ENCODE results near the gene S100A6.

DNA sequence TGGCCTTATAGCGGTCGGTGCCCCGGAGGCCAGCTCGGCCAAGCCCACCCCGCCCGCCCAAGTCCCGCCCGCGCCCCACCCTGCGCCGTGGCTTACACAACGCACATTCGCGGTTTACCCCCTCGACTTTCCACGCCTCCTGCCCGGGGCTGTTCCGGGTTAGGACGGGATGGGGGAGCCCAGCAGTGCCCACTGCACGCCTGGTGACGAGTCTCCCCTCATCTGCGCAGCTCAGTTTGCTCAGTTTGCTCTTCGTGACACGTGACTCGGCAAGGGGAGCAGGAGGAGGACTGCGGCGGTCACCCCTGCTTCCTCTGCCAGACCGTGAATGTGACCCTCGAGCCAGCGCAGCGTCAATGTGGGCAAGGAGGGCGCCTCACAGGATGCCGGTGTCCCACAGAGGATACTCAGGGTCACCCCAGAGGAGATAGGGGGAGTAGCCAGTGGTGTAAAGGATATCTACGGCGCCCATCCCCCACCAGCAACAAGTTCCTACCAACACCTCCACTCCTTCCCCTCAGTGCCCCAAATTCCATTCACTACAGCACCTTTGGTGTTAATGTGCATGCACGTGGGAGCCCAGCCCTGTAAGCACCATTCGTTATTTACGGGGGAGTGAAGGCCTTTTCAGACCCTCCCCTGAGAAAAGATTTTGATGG, 350 bp upstream of the S100A6 start:
- TF ChIP-seq EZH2 (IDR thresholded peaks at IDR 0.05; ENCODE audit: low read length, unreplicated experiment) (no peak), EZH2phosphoT487 (IDR thresholded peaks at IDR 0.05; ENCODE audit: borderline replicate concordance, low read length) (no peak)
- TF ChIP-seq, protein P1, sequence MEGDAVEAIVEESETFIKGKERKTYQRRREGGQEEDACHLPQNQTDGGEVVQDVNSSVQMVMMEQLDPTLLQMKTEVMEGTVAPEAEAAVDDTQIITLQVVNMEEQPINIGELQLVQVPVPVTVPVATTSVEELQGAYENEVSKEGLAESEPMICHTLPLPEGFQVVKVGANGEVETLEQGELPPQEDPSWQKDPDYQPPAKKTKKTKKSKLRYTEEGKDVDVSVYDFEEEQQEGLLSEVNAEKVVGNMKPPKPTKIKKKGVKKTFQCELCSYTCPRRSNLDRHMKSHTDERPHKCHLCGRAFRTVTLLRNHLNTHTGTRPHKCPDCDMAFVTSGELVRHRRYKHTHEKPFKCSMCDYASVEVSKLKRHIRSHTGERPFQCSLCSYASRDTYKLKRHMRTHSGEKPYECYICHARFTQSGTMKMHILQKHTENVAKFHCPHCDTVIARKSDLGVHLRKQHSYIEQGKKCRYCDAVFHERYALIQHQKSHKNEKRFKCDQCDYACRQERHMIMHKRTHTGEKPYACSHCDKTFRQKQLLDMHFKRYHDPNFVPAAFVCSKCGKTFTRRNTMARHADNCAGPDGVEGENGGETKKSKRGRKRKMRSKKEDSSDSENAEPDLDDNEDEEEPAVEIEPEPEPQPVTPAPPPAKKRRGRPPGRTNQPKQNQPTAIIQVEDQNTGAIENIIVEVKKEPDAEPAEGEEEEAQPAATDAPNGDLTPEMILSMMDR (conservative IDR thresholded peaks at IDR 0.05; ENCODE audit: low read depth, low read length), result no peak
